DND-41 (cell line): ENCODE results near the gene CELF5.

Source experiments
- ATAC-seq: fragments of 200-7000 bp; cut with Tn5 transposase; 3 replicates; pipeline ENCODE4 v1.9.1; 2021; ENCODE audit warnings: low read depth; ENCODE audit not compliant: insufficient read depth
- DNase-seq: peaks from one replicate; pipeline ENCODE4 v3.0.0-alpha.2; 2020
- H2AFZ ChIP-seq: 2 replicates; pipeline ENCODE4 v1.6.0; 2012; ENCODE audit warnings: low read depth, low read length
- H3K27ac ChIP-seq: 2 replicates; pipeline ENCODE4 v1.5.1; 2012; ENCODE audit warnings: low read length, inconsistent platforms
- H3K27me3 ChIP-seq: fragments of 200-600 bp; sonication (generic); 2 replicates; pipeline ENCODE4 v1.6.0; 2012; ENCODE audit warnings: low read length, mild to moderate bottlenecking, inconsistent platforms; ENCODE audit not compliant: insufficient read depth, poor library complexity
- H3K36me3 ChIP-seq: 2 replicates; pipeline ENCODE4 v1.5.1; 2012; ENCODE audit warnings: low read length, inconsistent platforms; ENCODE audit not compliant: insufficient read depth
- H3K4me1 ChIP-seq: 2 replicates; pipeline ENCODE4 v1.5.1; 2012; ENCODE audit warnings: mild to moderate bottlenecking, low read length; ENCODE audit not compliant: insufficient read depth
- H3K4me2 ChIP-seq: 2 replicates; pipeline ENCODE4 v1.6.0; 2012; ENCODE audit warnings: mild to moderate bottlenecking, moderate library complexity, low read length, inconsistent platforms; ENCODE audit not compliant: insufficient read depth
- H3K4me3 ChIP-seq, 2 experiments: fragments of 200-600 bp in 1 of 2; shearing (Covaris generic) in 1 of 2; 2 replicates each; pipeline ENCODE4 v1.5.1; 2012 to 2016; ENCODE audit warnings: inconsistent platforms in 2 of 2, low read length in 2 of 2, mild to moderate bottlenecking in 2 of 2, low read depth in 1 of 2, moderate library complexity in 1 of 2
- H3K79me2 ChIP-seq: 2 replicates; pipeline ENCODE4 v1.6.0; 2012; ENCODE audit warnings: low read length, inconsistent platforms; ENCODE audit not compliant: insufficient read depth
- H3K9ac ChIP-seq: 2 replicates; pipeline ENCODE4 v1.6.0; 2012; ENCODE audit warnings: low read depth, mild to moderate bottlenecking, inconsistent platforms, low read length, moderate library complexity
- H3K9me3 ChIP-seq: 2 replicates; pipeline ENCODE4 v1.5.1; 2012; ENCODE audit warnings: low read length, moderate library complexity, mild to moderate bottlenecking, inconsistent platforms; ENCODE audit not compliant: insufficient read depth, severe bottlenecking
- H4K20me1 ChIP-seq: 2 replicates; pipeline ENCODE4 v1.6.0; 2012; ENCODE audit warnings: low read length; ENCODE audit not compliant: insufficient read depth
- CTCF ChIP-seq: IDR thresholded peaks from 2 replicates; pipeline ENCODE4 v1.5.1; 2012; ENCODE audit warnings: borderline replicate concordance, low read length, moderate library complexity, mild to moderate bottlenecking; ENCODE audit not compliant: poor library complexity, severe bottlenecking; ENCODE audit errors: extremely low read depth
- EZH2 ChIP-seq: IDR thresholded peaks from 3 replicates; pipeline ENCODE4 v1.6.1; 2012; ENCODE audit warnings: borderline replicate concordance, low read depth, mild to moderate bottlenecking, moderate library complexity, low read length, inconsistent platforms; ENCODE audit not compliant: severe bottlenecking

Gene CELF5

GRCh38 chr19:3291644-3292043, 67.2 kb downstream of the CELF5 start:
- H4K20me1 ChIP-seq, result no peaks in the 10 kb centered on the region
- H3K27me3 ChIP-seq, result no peaks in the 10 kb centered on the region
- H3K36me3 ChIP-seq, result no peaks in the 10 kb centered on the region
- H3K9ac ChIP-seq, result no peak overlapping the region
- no peaks in the 10 kb centered on the region for H3K9me3 ChIP-seq
- no peaks in the 10 kb centered on the region for H3K79me2 ChIP-seq
- TF ChIP-seq EZH2 (no peak), CTCF (no peak)
- no peak for ATAC-seq
- no peak for DNase-seq
- no peak overlapping the region for H3K4me3 ChIP-seq
- H3K27ac ChIP-seq, result no peak overlapping the region
- H3K4me1 ChIP-seq, result no peaks in the 10 kb centered on the region
- H2AFZ ChIP-seq, result no peak overlapping the region
- no peak overlapping the region for H3K4me2 ChIP-seq

GRCh38 chr19:3292958-3293529, 68.6 kb downstream of the CELF5 start:
- Histone ChIP-seq H3K27ac (no peak overlapping the region), H3K36me3 (no peaks in the 10 kb centered on the region), H3K9me3 (no peaks in the 10 kb centered on the region), H3K4me3 (no peak overlapping the region), H3K4me1 (no peaks in the 10 kb centered on the region), H3K27me3 (no peaks in the 10 kb centered on the region), H2AFZ (no peak overlapping the region), H3K9ac (no peak overlapping the region), H3K4me2 (no peak overlapping the region), H4K20me1 (no peaks in the 10 kb centered on the region), H3K79me2 (no peaks in the 10 kb centered on the region)
- DNase-seq (no peak), ATAC-seq (no peak)
- no peak for TF ChIP-seq CTCF
- no peak for TF ChIP-seq EZH2

GRCh38 chr19:3293560-3293959, 69.1 kb downstream of the CELF5 start:
- Histone ChIP-seq H3K79me2 (no peaks in the 10 kb centered on the region), H3K36me3 (no peaks in the 10 kb centered on the region), H3K27ac (no peak overlapping the region), H3K9me3 (no peaks in the 10 kb centered on the region), H2AFZ (no peak overlapping the region), H3K4me1 (no peaks in the 10 kb centered on the region), H3K4me2 (no peak overlapping the region), H3K9ac (no peak overlapping the region), H4K20me1 (no peaks in the 10 kb centered on the region), H3K27me3 (no peaks in the 10 kb centered on the region), H3K4me3 (no peak overlapping the region)
- DNase-seq (no peak), ATAC-seq (no peak)
- no peak for TF ChIP-seq CTCF
- no peak for TF ChIP-seq EZH2
